NCI-H774 (cell line): ENCODE data around the gene USH1G.

Source experiments
- DNase-seq: peaks from one replicate; lab custom pipeline; 2025; lab: John Stamatoyannopoulos, UW

USH1G gene

DNA sequence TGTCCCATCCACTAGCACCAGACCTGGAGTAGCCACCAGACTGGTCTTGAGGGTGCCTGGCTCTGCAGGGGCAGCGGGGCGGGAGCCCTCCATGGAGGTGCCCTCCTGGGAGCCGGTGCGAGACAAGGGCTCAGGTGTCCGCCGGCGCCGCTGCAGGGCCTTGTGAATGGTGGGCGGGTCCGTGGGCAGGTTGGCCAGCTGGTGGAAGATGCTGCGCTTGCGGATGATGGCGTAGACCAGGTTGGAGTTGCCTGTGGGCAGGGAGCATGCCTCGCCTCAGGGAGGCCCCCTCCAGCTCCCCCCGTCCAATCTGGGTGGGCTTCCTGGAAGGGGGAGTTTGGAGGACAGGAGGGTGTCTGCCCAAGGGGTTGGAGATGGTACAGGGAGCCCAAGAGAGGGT, 31.1 kb upstream of the USH1G start:
- no peak for DNase-seq

GRCh38 chr17:74953134-74953687, 30.2 kb upstream of the USH1G start:
- no peak for DNase-seq

DNA sequence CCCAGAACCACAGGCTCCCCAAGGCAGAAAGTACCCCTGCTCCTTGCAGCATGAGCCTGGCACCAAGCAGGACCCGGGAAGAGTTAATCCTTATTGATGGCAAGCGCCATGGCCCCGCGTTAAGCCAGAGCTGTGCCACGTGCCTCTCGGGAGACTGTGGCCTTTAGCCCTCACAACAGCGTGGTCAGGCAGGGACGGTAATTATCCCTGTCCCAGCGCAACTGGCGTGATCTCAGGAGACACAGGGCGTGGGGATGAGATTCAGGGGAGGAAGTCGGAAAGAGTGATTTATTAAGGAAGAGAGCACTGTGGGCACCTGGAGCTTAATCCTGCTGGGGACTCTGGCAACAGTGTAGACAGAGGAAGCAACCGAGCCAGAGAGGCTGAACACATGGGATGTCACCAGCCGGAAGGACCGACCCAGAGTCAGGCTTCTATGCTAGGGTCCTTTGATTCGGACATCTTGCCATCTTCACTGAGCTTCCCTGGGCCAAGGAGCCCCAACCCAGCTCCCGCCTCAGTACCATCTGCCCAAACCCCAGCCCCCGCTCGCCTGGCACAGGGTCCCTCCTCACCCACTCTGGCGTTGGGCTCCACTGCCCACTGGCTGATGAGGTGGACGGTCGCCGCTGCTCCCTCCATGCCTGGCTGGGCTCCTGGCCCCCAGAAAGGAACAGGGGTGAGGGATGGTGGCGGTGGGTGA, 29.5 kb upstream of the USH1G start:
- DNase-seq = no peak

DNA sequence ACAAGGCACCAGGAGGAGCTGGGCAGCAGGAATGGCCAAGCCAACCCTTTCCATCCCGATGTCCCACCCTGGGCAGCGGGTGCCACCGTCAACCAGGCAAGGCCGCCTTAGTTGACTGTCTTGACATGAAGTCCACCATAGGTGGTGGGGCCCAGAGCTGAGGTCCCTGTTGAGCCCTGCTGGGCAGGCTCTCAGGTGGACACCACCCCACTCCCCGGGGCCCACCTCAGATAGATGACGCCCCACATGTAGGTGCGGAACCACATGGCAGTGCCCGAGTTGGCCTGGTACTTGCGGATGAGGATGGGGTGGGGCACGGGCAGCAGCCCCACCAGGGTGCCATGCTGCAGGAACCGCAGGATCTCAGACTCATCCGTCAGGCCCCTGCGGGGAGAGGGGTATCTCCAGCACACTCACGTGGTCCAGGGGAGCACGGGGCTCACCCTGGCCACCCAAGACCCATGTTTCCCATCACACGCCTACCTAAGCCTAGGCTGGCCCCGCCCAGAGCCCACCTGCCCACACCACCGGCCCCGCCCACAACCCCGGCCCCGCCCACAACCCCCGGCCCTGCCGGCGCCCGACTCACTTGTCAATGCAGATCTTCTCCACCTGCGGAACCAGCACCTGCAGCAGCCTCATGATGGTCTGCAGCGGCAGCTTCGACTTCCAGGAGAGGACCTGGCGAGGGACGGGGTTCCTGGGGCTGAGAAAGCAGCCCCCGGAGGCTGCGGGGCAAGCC, 28.8 kb upstream of the USH1G start:
- DNase-seq = no peak

DNA sequence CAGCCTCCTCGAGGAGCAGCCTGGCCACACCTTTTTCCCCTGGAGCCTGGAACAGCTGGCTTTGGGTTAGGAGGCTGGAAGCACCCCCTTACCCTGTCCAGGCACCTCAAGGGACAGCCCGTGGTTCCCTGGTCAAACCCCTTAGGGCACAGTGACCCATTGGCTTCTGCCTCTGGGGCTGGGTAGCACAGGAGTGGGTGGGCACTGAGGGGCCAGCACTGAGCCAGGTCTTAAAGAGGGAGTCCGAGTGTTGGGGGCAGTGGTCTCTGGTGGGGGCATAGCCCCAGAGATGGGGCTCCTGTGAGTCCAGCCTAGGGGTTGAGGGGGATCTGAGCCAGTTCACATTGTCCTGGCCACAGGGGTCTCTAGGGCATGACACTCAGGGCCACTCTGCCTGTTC, 28.0 kb upstream of the USH1G start:
- DNase-seq = no peak

- peak; percentile 95 for DNase-seq
Measured at GRCh38 chr17:74950207-74950606, 27.2 kb upstream of the USH1G start.

GRCh38 chr17:74949455-74950115, 26.5 kb upstream of the USH1G start:
- DNase-seq = peak; percentile 90

GRCh38 chr17:74947041-74947754, 24.1 kb upstream of the USH1G start:
- no peak for DNase-seq

DNA sequence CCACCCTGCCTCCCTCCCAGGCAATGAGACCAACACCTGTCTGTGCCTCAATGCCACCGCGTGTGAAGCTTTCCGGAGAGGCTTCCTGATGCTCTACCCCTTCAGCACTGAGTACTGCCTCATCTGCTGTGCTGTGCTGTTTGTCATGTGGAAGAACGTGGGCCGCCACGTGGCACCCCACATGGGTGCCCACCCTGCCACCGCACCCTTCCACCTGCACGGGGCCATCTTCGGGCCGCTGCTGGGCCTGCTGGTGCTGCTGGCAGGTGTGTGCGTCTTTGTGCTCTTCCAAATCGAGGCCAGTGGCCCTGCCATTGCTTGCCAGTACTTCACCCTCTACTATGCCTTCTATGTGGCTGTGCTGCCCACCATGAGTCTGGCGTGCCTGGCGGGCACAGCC, 23.6 kb upstream of the USH1G start:
- no peak for DNase-seq

GRCh38 chr17:74945543-74945942, 22.5 kb upstream of the USH1G start:
- DNase-seq = no peak

GRCh38 chr17:74943808-74944522, 20.9 kb upstream of the USH1G start:
- no peak for DNase-seq

- DNase-seq = no peak
Measured at GRCh38 chr17:74941128-74941725, 18.2 kb upstream of the USH1G start.

DNA sequence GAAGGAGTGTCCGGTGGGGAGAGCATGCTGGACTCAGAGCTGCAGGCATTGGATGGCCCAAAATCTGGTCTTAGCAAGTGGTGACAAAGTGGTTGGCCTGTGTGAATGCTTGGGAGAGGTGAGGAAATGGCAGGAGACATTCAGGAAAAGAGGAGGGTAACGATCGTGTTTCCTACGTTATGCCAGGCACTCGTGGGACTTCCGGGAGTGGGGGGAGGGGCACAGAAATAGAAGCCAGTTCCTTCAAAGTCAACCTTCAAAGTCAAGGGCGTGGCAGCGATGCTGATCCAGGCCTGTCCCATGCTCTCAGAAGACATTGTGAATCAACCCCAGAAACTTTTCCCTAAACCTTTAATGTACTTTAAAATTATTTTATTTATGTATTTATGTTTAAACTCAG, 16.5 kb upstream of the USH1G start:
- no peak for DNase-seq

DNA sequence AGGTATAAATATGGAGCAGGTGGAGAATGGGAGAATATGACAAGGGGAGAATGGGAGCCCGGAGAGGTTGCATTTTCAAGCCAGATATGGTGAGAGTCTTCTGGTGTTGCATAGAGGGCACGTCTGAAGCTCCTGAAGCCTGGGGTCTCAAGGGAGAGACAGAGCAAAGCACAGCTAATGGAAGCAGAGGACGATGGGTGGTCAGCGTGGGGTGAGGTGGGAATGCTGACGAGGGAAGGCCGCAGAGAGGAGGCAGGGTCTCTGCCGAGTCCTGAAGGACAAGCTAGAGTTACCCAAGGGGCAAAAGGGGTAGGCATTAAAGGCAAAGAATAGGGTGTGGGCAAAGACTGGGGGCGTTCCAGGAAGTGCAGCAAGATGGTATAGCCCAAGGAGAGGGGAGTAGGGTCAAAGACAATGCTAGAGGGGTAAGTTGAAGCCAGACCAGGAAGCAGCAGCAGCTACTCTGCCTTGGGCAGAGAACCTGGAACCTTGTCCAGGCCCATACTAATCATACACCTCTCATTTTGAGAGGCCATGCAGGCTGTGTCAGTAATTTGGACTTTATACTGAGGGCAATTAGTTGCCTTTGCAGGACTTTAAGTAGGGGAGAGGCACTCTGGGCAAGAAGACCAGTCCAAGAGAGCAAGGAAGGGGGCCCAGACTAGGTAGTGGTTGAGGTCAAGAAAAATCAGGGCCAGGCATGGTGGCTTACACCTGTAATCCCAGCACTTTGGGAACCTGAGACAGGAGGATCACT, 15.3 kb upstream of the USH1G start:
- DNase-seq = no peak

- no peak for DNase-seq
Measured at GRCh38 chr17:74937064-74938051, 14.3 kb upstream of the USH1G start.

DNA sequence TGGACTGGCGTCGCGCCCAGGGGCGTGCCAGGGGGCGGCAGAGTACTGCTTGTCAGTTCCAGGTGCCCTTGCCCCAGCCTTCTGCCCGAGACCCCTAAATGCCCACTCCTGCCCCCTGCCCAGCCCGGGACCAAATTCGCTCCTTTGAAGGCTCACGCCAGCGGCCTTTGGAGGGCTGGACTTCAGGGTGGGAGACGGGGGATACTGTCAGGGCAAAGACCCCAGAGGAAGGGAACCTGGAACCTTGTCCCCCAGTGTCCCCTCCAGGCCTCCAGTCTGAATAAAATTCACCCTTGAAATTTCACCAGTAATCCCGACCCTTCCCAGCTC, 13.4 kb upstream of the USH1G start:
- no peak for DNase-seq

GRCh38 chr17:74935585-74936469, 12.8 kb upstream of the USH1G start, which contains the start of gene OTOP3:
Gene OTOP3, plus strand, starts transcription at chr17:74935898. Its CDS starts 24 bp downstream, at chr17:74935922.
- DNase-seq = peak; percentile 72

- no peak for DNase-seq
Measured at GRCh38 chr17:74935048-74935447, 12.0 kb upstream of the USH1G start.
